ENCODE measurements around the gene NEU3. TPM values are rescaled to one million over a fixed set of nuclear protein-coding genes. Genes with fewer than 3 reads are reported as not detected.
"Not testable (repeated sequence)": the region's sequence is repeated elsewhere in the genome, so short reads cannot be mapped to it uniquely, and the experiment has no call there.

The NEU3 gene
- total RNA-seq, 1 donor from 2014 or later, result 10.8 TPM

DNA sequence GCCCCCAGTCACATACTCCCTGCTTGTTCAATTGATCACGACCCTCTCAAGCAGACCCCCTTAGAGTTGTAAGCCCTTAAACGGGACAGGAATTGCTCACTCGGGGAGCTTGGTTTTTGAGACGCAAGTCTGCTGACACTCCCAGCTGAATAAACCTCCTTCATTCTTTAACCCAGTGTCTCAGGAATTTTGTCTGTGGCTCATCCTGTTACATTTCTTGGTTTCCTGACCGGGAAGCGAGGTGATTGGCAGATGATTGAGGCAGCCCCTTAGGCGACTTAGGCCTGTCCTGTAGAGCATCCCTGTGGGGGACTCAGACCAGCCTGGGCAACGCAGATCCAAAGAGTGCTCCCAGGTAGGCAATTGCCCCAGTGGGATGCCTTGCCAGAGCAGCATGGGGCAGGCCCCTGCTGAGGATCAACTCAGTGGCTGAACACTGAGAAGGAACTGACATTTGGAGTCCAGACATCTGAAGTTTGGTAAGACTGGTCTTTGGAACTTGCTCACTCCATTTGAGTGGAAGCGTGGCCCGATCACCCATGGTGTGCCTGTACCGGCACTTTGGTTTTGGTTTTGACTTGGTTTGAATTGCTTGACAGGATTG lies 51.5 kb downstream of the NEU3 start:
- H3K4me1 Mint-ChIP-seq (ENCODE audit: unreplicated experiment), result peaks cover 9% of the 10 kb centered on the region
- no peak overlapping the region for H3K27ac Mint-ChIP-seq
- no peak for DNase-seq (ENCODE audit: extremely low spot score, unreplicated experiment)
- peaks cover 3% of the 10 kb centered on the region for H3K27me3 Mint-ChIP-seq
- H3K36me3 Mint-ChIP-seq, result no peaks in the 10 kb centered on the region
- peaks cover 7% of the 10 kb centered on the region for H3K9me3 Mint-ChIP-seq
- H3K4me3 Mint-ChIP-seq, result no peak overlapping the region
- TF ChIP-seq, protein P1, sequence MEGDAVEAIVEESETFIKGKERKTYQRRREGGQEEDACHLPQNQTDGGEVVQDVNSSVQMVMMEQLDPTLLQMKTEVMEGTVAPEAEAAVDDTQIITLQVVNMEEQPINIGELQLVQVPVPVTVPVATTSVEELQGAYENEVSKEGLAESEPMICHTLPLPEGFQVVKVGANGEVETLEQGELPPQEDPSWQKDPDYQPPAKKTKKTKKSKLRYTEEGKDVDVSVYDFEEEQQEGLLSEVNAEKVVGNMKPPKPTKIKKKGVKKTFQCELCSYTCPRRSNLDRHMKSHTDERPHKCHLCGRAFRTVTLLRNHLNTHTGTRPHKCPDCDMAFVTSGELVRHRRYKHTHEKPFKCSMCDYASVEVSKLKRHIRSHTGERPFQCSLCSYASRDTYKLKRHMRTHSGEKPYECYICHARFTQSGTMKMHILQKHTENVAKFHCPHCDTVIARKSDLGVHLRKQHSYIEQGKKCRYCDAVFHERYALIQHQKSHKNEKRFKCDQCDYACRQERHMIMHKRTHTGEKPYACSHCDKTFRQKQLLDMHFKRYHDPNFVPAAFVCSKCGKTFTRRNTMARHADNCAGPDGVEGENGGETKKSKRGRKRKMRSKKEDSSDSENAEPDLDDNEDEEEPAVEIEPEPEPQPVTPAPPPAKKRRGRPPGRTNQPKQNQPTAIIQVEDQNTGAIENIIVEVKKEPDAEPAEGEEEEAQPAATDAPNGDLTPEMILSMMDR (conservative IDR thresholded peaks at IDR 0.05), result no peak

DNA sequence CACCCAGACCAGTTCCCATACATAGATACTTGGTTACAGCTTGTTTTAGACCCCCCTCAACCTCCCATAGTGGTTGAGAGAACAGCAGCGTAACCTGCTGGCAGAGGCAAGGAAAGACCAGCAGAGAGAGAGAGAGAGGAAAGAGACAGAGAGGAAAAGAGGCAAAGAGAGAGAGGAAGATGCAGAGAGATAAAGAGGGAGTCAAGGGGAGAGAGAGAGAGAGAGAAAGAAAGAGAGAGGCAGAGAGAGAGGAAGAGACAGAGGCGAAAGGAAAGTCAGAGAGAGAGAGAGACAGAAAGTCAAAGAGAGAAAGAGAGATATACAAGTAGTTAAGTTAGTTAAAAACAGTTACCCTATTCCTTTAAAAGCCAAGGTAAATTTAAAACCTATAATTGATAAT lies 52.5 kb downstream of the NEU3 start:
- TF ChIP-seq, protein P1 (conservative IDR thresholded peaks at IDR 0.05), result no peak
- H3K4me3 Mint-ChIP-seq, result no peak overlapping the region
- peaks cover 3% of the 10 kb centered on the region for H3K27me3 Mint-ChIP-seq
- H3K9me3 Mint-ChIP-seq, result peaks cover 7% of the 10 kb centered on the region
- no peaks in the 10 kb centered on the region for H3K36me3 Mint-ChIP-seq
- H3K4me1 Mint-ChIP-seq (ENCODE audit: unreplicated experiment), result peaks cover under 1% of the 10 kb centered on the region
- no peak for DNase-seq (ENCODE audit: extremely low spot score, unreplicated experiment)
- no peak overlapping the region for H3K27ac Mint-ChIP-seq

DNA sequence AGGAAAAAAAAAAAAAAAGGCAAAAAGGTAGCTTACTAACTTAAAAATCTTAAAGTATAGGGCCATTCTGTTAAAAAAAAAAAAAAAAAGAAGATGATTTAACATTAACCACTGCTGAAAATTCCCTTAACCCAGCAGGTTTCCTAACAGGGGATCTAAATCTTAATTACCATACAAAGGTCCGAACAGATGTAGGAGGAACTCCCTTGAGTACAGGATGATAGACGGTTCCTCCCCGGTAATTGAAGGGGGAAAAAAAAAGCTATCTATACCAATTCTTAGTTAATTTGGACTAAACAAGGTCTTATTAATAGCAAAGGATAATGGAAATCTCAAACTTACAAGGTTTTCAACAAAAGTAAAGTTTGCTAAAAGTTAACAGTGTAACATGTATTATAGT lies 53.1 kb downstream of the NEU3 start:
- not testable (repeated sequence) for DNase-seq (ENCODE audit: extremely low spot score, unreplicated experiment); H3K9me3 Mint-ChIP-seq; H3K27ac Mint-ChIP-seq; H3K27me3 Mint-ChIP-seq; H3K36me3 Mint-ChIP-seq; H3K4me1 Mint-ChIP-seq (ENCODE audit: unreplicated experiment); H3K4me3 Mint-ChIP-seq

DNA sequence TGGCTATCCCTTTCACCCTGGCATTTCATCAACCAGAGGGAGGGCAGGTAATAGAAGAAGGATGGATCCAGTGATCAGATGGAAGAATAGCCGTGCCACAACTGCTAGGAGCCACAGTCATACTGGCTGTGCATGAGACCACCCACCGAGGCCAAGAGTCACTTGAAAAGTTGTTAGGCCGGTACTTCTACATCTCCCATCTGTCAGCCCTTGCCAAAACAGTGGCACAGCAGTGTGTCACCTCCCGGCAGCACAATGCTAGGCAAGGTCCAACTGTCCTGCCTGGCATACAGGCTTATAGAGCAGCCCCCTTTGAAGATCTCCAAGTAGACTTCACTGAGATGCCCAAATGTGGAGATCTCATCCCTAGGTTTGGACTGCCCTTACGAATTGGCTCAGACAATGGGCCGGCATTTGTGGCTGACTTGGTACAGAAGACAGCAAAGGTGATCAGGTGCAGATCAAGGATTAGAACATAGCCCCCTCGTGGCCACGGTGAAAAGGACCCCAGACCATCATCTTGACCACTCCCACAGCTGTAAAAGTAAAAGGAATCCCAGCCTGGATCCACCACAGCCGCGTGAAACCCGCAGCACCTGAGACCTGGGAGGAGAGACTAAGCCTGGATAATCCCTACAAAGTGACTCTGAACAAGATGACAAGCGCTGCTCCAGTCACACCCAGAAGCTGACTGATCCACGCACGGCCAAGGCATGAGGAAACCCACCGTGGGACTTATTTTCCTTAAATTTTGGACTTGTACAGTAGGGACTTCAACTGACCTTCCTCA lies 55.8 kb downstream of the NEU3 start:
- not testable (repeated sequence) for H3K36me3 Mint-ChIP-seq; H3K27me3 Mint-ChIP-seq; DNase-seq (ENCODE audit: extremely low spot score, unreplicated experiment); H3K4me3 Mint-ChIP-seq; H3K9me3 Mint-ChIP-seq; H3K27ac Mint-ChIP-seq; H3K4me1 Mint-ChIP-seq (ENCODE audit: unreplicated experiment)

DNA sequence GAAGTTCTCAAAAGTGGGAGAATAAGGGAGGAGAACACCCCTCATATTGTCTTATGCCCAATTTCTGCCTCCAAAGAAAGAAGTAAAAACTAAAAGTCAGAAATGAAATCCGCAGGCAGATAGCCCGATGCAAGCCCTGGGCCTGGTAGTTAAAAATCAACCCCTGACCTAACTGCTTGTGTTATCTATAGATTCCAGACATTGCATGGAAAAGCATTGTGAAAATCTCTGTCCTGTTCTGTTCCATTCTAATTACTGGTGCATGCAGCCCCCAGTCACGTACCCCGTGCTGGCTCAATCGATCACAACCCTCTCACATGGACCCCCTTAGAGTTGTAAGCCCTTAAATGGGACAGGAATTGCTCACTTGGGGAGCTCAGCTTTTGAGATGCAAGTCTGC lies 57.9 kb downstream of the NEU3 start:
- not testable (repeated sequence) for H3K36me3 Mint-ChIP-seq, H3K27ac Mint-ChIP-seq

DNA sequence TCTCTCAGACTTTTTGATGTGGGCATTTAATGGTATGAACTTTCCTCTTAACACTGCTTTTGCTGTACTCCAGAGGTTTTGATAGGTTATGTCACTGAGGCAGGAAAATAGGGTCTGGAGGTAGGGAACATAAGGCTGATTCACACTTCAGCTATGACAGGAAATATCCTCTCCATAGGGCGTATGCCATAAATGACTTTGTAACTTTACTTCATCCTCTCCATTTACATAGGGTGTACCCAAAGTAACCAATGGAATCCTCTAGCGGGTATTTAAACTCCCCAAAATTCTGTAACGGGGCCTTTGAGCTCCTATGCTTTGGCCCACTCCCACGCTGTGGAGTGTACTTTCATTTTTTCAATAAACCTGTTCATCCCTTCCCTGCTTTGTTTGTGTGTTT lies 58.5 kb downstream of the NEU3 start:
- no peak overlapping the region for H3K27ac Mint-ChIP-seq
- DNase-seq (ENCODE audit: extremely low spot score, unreplicated experiment), result no peak
- H3K9me3 Mint-ChIP-seq, result no peaks in the 10 kb centered on the region
- H3K36me3 Mint-ChIP-seq, result no peaks in the 10 kb centered on the region
- H3K4me1 Mint-ChIP-seq (ENCODE audit: unreplicated experiment), result no peaks in the 10 kb centered on the region
- TF ChIP-seq, protein P1 (conservative IDR thresholded peaks at IDR 0.05), result no peak
- H3K4me3 Mint-ChIP-seq, result no peak overlapping the region
- no peaks in the 10 kb centered on the region for H3K27me3 Mint-ChIP-seq

More for the DNA sequence above, 57.9 kb downstream of the NEU3 start:
- H3K9me3 Mint-ChIP-seq; H3K27me3 Mint-ChIP-seq; DNase-seq (ENCODE audit: extremely low spot score, unreplicated experiment); H3K4me1 Mint-ChIP-seq (ENCODE audit: unreplicated experiment); H3K4me3 Mint-ChIP-seq: not testable (repeated sequence)

DNA sequence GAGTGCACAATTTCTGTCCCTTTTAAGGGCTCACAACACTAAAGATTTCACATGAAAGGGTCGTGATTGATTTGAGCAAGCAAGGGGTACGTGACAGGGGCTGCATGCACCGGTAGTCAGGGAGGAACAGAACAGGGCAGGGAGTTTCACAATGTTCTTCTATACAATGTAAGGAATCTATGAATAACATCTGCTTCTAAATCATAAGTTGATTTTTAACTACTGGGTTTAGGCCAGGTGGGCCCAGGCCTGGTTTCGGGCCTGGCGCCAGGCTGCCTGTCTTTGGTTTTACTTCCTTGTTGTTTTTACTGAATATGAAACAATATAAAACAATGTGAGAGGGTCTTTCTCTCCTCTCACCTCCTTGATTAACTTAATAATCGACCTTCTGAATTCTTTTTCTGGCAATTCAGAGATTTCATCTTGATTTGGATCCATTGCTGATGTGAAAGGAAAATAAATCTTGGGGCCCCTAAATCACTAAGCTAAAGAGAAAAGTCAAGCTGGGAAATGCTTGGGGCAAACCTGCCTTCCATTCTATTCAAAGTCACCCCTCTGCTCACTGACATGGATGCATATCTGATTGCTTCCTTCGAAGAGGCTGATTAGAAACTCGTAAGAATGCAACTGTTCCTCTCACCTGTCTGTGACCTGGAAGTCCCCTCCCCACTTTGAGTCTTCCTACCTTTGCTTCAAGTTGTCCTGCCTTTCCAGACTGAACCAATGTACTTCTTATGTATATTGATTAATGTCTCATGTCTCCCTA lies 61.0 kb downstream of the NEU3 start:
- not testable (repeated sequence) for H3K36me3 Mint-ChIP-seq; DNase-seq (ENCODE audit: extremely low spot score, unreplicated experiment); H3K27ac Mint-ChIP-seq; H3K27me3 Mint-ChIP-seq; H3K4me3 Mint-ChIP-seq; H3K9me3 Mint-ChIP-seq; H3K4me1 Mint-ChIP-seq (ENCODE audit: unreplicated experiment)
